PFSK-1 (cell line): ENCODE data around the gene JCHAIN.

ENCODE experiments used
- FOXP2 ChIP-seq: optimal IDR thresholded peaks from 2 replicates; pipeline ENCODE3; 2011; ENCODE audit warnings: borderline replicate concordance, control low read depth, inconsistent platforms; ENCODE audit not compliant: insufficient read depth; ENCODE audit errors: extremely low read length, extremely low read depth
- POLR2AphosphoS5 ChIP-seq: IDR thresholded peaks from 2 replicates; pipeline ENCODE4 v1.6.1; 2012; ENCODE audit warnings: low read depth, mild to moderate bottlenecking, control low read depth, low read length, moderate library complexity
- SIN3A ChIP-seq: IDR thresholded peaks from 2 replicates; pipeline ENCODE4 v1.6.1; 2012; ENCODE audit warnings: mild to moderate bottlenecking, low read length, moderate library complexity, borderline replicate concordance; ENCODE audit not compliant: insufficient read depth

- no peak for TF ChIP-seq FOXP2
- TF ChIP-seq POLR2AphosphoS5: no peak
- TF ChIP-seq SIN3A: no peak
Measured at GRCh38 chr4:70713453-70714078, 47.3 kb upstream of the JCHAIN start.
